ENCODE results near the gene BMF.
"Not testable (repeated sequence)": the region's sequence is repeated elsewhere in the genome, so short reads cannot be mapped to it uniquely, and the experiment has no call there.

The BMF gene

GRCh38 chr15:40085266-40085665 is 23.4 kb downstream of the BMF start:
- DNase-seq: no peak

- DNase-seq: no peak
Measured at GRCh38 chr15:40084650-40085049, 24.0 kb downstream of the BMF start.

- DNase-seq: no peak
Measured at GRCh38 chr15:40082195-40082883, 26.3 kb downstream of the BMF start.

- DNase-seq: no peak
Measured at GRCh38 chr15:40081691-40082194, 26.9 kb downstream of the BMF start.

GRCh38 chr15:40080847-40081246 is 27.8 kb downstream of the BMF start:
- no peak for DNase-seq

GRCh38 chr15:40080104-40080503 is 28.6 kb downstream of the BMF start:
- DNase-seq: no peak

- DNase-seq: no peak
Measured at GRCh38 chr15:40079456-40079855, 29.2 kb downstream of the BMF start.

GRCh38 chr15:40075298-40076044 is 33.2 kb downstream of the BMF start:
- DNase-seq: no peak

- DNase-seq: not testable (repeated sequence)
Measured at GRCh38 chr15:40074656-40075055, 34.0 kb downstream of the BMF start.

- not testable (repeated sequence) for DNase-seq
Measured at GRCh38 chr15:40073716-40074490, 34.8 kb downstream of the BMF start.

- no peak for DNase-seq
Measured at GRCh38 chr15:40072216-40072990, 36.3 kb downstream of the BMF start.

- no peak for DNase-seq
Measured at GRCh38 chr15:40070608-40071218, 38.0 kb downstream of the BMF start.

- DNase-seq: no peak
Measured at GRCh38 chr15:40070166-40070557, 38.5 kb downstream of the BMF start.

- peak; percentile 93 for DNase-seq
Measured at GRCh38 chr15:40069178-40070165, 39.2 kb downstream of the BMF start.

GRCh38 chr15:40067921-40068624 is 40.6 kb downstream of the BMF start:
- no peak for DNase-seq

GRCh38 chr15:40066589-40066988 is 42.1 kb downstream of the BMF start:
- no peak for DNase-seq

GRCh38 chr15:40065166-40065565 is 43.5 kb downstream of the BMF start:
- DNase-seq: no peak

GRCh38 chr15:40064231-40064894 is 44.3 kb downstream of the BMF start:
- no peak for DNase-seq

- no peak for DNase-seq
Measured at GRCh38 chr15:40063563-40064011, 45.1 kb downstream of the BMF start.
